ENCODE results near the gene BCLAF1. TPM values are rescaled to one million over a fixed set of nuclear protein-coding genes. Genes with fewer than 3 reads are reported as not detected.

BCLAF1 gene
- total and polyA plus RNA-seq, 9 of the 15 experiments (the other 6 are each of a cell fraction or from before 2014, with no cell fraction given): 65.4 to 286 (median 165) TPM

GRCh38 chr6:136226027-136226673 is 63.5 kb downstream of the BCLAF1 start (continued):
- TF ChIP-seq ATF3 (IDR thresholded peaks at IDR 0.05): no peak; the same call in 1 of the 2 replicates
- TF ChIP-seq ATF3 (CRISPR knock-in tag; conservative IDR thresholded peaks at IDR 0.05): peak; percentile 67; the same call in 1 of the 2 replicates
- TF ChIP-seq FOXJ3 (CRISPR knock-in tag; IDR thresholded peaks at IDR 0.05): no peak
- TF ChIP-seq ZNF444 (CRISPR knock-in tag; IDR thresholded peaks at IDR 0.05): no peak
- no peak for TF ChIP-seq ZNF407 (IDR thresholded peaks at IDR 0.05; ENCODE audit: low read depth)
- no peak for TF ChIP-seq ZNF785 (CRISPR knock-in tag; IDR thresholded peaks at IDR 0.05)
- no peak for TF ChIP-seq ZNF316 (IDR thresholded peaks at IDR 0.05)
- no peak for TF ChIP-seq ELF1 (tag; IDR thresholded peaks at IDR 0.05)
- TF ChIP-seq ZNF212 (CRISPR knock-in tag; IDR thresholded peaks at IDR 0.05): no peak
- no peak for TF ChIP-seq ZNF143 (CRISPR knock-in tag; IDR thresholded peaks at IDR 0.05)
- no peak for TF ChIP-seq RCOR1 (IDR thresholded peaks at IDR 0.05; ENCODE audit: borderline replicate concordance in 1 of 2, low read depth in 2 of 2, low read length in 2 of 2)
- no peak for TF ChIP-seq BCL6 (CRISPR knock-in tag; IDR thresholded peaks at IDR 0.05)
- 0 out of 2 replicates have a peak, but pooled peaks have one; percentile 4 for TF ChIP-seq HOXB6 (CRISPR knock-in tag; IDR thresholded peaks at IDR 0.05; ENCODE audit: borderline replicate concordance)
- TF ChIP-seq AFF1 (IDR thresholded peaks at IDR 0.05; ENCODE audit: low read depth in 1 of 2, partially characterized antibody in 2 of 2): no peak
- no peak for TF ChIP-seq TRIM28 (IDR thresholded peaks at IDR 0.05)
- TF ChIP-seq TEAD2 (tag; IDR thresholded peaks at IDR 0.05): 0 out of 2 replicates have a peak, but pooled peaks have one; percentile 18
